ENCODE measurements around the gene MEF2D. TPM values are rescaled to one million over a fixed set of nuclear protein-coding genes. Genes with fewer than 3 reads are reported as not detected.

The MEF2D gene
- total RNA-seq, 1 experiment from 2014 or later, result 17.3 TPM

- peaks cover 29% of the 10 kb centered on the region for H3K4me1 ChIP-seq (ENCODE audit: insufficient read depth, low read length)
- H4K20me1 ChIP-seq (ENCODE audit: low read length), result peaks cover 57% of the 10 kb centered on the region
- CTCF ChIA-PET, result interaction anchor here (0.6 kb wide), 1 partner anchor 1950 kb away, joined by 3 read pairs; no protein-coding TSS in a partner anchor
Measured at GRCh38 chr1:156496211-156496761, 4.3 kb downstream of the MEF2D start.

GRCh38 chr1:156495401-156496140 lies 5.0 kb downstream of the MEF2D start:
- ChIA-PET POLR2A (ENCODE audit: unreplicated experiment) (no interaction called here), CTCF (interaction anchor here (0.6 kb wide), 1 partner anchor 10 kb away, joined by 4 read pairs; no protein-coding TSS in a partner anchor)
- intact Hi-C loops (cut with micrococcal nuclease), result no loop called here

More at GRCh38 chr1:156496211-156496761, 4.3 kb downstream of the MEF2D start:
- H3K9me3 ChIP-seq (ENCODE audit: low read length), result no peaks in the 10 kb centered on the region
- H3K27ac ChIP-seq (ENCODE audit: low read length), result no peak overlapping the region
- POLR2A ChIA-PET (ENCODE audit: unreplicated experiment), result no interaction called here
- H3F3A ChIP-seq (ENCODE audit: low read length, unreplicated experiment), result no peaks in the 10 kb centered on the region
- H3K36me3 ChIP-seq (ENCODE audit: low read depth, low read length), result 0 out of 2 replicates have a peak, but pooled peaks cover 8% of the 10 kb centered on the region
- intact Hi-C loops (cut with micrococcal nuclease), result no loop called here
- BruUV-seq (replicated peaks), result no TSS peak
- H3K9me2 ChIP-seq (replicated peaks; ENCODE audit: low read length), result no peaks in the 10 kb centered on the region
- TF ChIP-seq EZH2phosphoT487 (IDR thresholded peaks at IDR 0.05; ENCODE audit: borderline replicate concordance, low read length), result no peak
- TF ChIP-seq CTCF (conservative IDR thresholded peaks at IDR 0.05; ENCODE audit: low read depth, low read length), result no peak
- no peak for TF ChIP-seq EZH2 (IDR thresholded peaks at IDR 0.05; ENCODE audit: low read length, unreplicated experiment)
- peaks cover 92% of the 10 kb centered on the region for H3K79me2 ChIP-seq (ENCODE audit: low read length)
- H3K9ac ChIP-seq (ENCODE audit: low read length), result no peak overlapping the region
- H3K4me3 ChIP-seq (ENCODE audit: low read length), result no peak overlapping the region
- H3K27me3 ChIP-seq (ENCODE audit: low read length), result no peaks in the 10 kb centered on the region
- DNase-seq (no peak), ATAC-seq (no peak)
- no peak overlapping the region for H2AFZ ChIP-seq (ENCODE audit: low read length)
- H3K4me2 ChIP-seq (ENCODE audit: low read length), result no peak overlapping the region

DNA sequence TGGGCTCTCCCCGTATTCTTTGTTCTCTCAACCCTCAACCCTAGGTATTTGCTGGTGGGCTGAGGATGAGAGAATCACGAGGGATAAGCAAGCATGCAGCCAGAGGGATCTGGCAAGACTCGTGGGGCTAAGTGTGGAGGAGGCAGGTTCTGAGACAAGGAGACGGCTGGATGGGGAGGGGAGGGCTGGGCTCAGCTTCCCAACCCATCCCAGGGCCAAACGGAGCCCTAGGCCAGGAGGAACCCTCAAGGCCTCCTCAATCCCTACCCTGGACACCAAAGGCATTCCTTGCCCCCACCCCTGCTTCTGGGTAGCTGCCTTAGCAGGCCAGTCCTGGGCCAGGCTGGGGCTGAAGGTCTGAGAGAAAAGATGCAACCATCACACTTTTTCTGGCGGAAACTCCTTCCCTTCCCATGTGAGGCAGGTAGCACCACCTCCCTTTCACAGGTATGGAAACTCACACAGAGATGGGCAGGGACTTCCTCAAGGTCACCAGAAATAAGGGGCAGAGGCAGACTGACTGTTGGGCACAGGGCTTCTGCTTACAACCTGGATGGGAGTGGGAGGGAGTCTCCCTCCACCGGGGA lies 6.2 kb downstream of the MEF2D start:
- peaks cover 59% of the 10 kb centered on the region for H4K20me1 ChIP-seq (ENCODE audit: low read length)
- H3K9me2 ChIP-seq (replicated peaks; ENCODE audit: low read length), result no peaks in the 10 kb centered on the region
- no peak for DNase-seq
- TF ChIP-seq CTCF (conservative IDR thresholded peaks at IDR 0.05; ENCODE audit: low read depth, low read length) (no peak), EZH2 (IDR thresholded peaks at IDR 0.05; ENCODE audit: low read length, unreplicated experiment) (no peak), EZH2phosphoT487 (IDR thresholded peaks at IDR 0.05; ENCODE audit: borderline replicate concordance, low read length) (no peak)
- no peak overlapping the region for H3K4me2 ChIP-seq (ENCODE audit: low read length)
- ATAC-seq, result no peak
- ChIA-PET CTCF (no interaction called here), POLR2A (ENCODE audit: unreplicated experiment) (no interaction called here)
- no peak overlapping the region for H3K4me3 ChIP-seq (ENCODE audit: low read length)
- peaks cover 93% of the 10 kb centered on the region for H3K79me2 ChIP-seq (ENCODE audit: low read length)
- no peaks in the 10 kb centered on the region for H3F3A ChIP-seq (ENCODE audit: low read length, unreplicated experiment)
- H2AFZ ChIP-seq (ENCODE audit: low read length), result no peak overlapping the region
- H3K9me3 ChIP-seq (ENCODE audit: low read length), result no peaks in the 10 kb centered on the region
- intact Hi-C loops (cut with micrococcal nuclease), result no loop called here
- no peak overlapping the region for H3K27ac ChIP-seq (ENCODE audit: low read length)
- H3K27me3 ChIP-seq (ENCODE audit: low read length), result no peaks in the 10 kb centered on the region
- H3K9ac ChIP-seq (ENCODE audit: low read length), result no peak overlapping the region
- no TSS peak for BruUV-seq (replicated peaks)
- H3K4me1 ChIP-seq (ENCODE audit: insufficient read depth, low read length), result peaks cover 27% of the 10 kb centered on the region
- 0 out of 2 replicates have a peak, but pooled peaks cover 8% of the 10 kb centered on the region for H3K36me3 ChIP-seq (ENCODE audit: low read depth, low read length)

More at GRCh38 chr1:156495401-156496140, 5.0 kb downstream of the MEF2D start:
- no peak for TF ChIP-seq EZH2phosphoT487 (IDR thresholded peaks at IDR 0.05; ENCODE audit: borderline replicate concordance, low read length)
- no peak overlapping the region for H3K4me3 ChIP-seq (ENCODE audit: low read length)
- H3F3A ChIP-seq (ENCODE audit: low read length, unreplicated experiment), result no peaks in the 10 kb centered on the region
- H3K9me3 ChIP-seq (ENCODE audit: low read length), result no peaks in the 10 kb centered on the region
- H3K27me3 ChIP-seq (ENCODE audit: low read length), result no peaks in the 10 kb centered on the region
- DNase-seq (no peak), ATAC-seq (no peak)
- H2AFZ ChIP-seq (ENCODE audit: low read length), result no peak overlapping the region
- no TSS peak for BruUV-seq (replicated peaks)
- no peak overlapping the region for H3K9ac ChIP-seq (ENCODE audit: low read length)
- H3K4me2 ChIP-seq (ENCODE audit: low read length), result no peak overlapping the region
- peaks cover 25% of the 10 kb centered on the region for H3K4me1 ChIP-seq (ENCODE audit: insufficient read depth, low read length)
- 0 out of 2 replicates have a peak, but pooled peaks cover 8% of the 10 kb centered on the region for H3K36me3 ChIP-seq (ENCODE audit: low read depth, low read length)
- no peak overlapping the region for H3K27ac ChIP-seq (ENCODE audit: low read length)
- no peaks in the 10 kb centered on the region for H3K9me2 ChIP-seq (replicated peaks; ENCODE audit: low read length)
- peaks cover 57% of the 10 kb centered on the region for H4K20me1 ChIP-seq (ENCODE audit: low read length)
- H3K79me2 ChIP-seq (ENCODE audit: low read length), result peaks cover 99% of the 10 kb centered on the region
